Neural cell (in vitro differentiated cells): Measurements from ENCODE around the gene CLASP1. TPM values are rescaled to one million over a fixed set of nuclear protein-coding genes. Genes with fewer than 3 reads are reported as not detected.

Source experiments
- H2AFZ ChIP-seq: fragments of 200-600, 300-800 bp; sonication (generic), shearing (Covaris generic); 2 replicates; pipeline ENCODE4 v1.6.0; 2014; ENCODE audit warnings: low read depth, mild to moderate bottlenecking, antibody characterized with exemption, low read length, moderate library complexity
- H3F3A ChIP-seq: fragments of 200-600 bp; shearing (Covaris generic); 2 replicates; pipeline ENCODE4 v1.6.1; 2016; ENCODE audit warnings: mild to moderate bottlenecking, moderate library complexity, mixed read lengths, antibody characterized with exemption, low read length; ENCODE audit not compliant: insufficient read depth, poor library complexity, severe bottlenecking
- H3K27ac ChIP-seq: fragments of 200-600, 300-800 bp; sonication (generic), shearing (Covaris generic); 2 replicates; pipeline ENCODE4 v1.5.1; 2014; ENCODE audit warnings: mild to moderate bottlenecking, low read length, moderate library complexity
- H3K27me3 ChIP-seq: fragments of 300-800, 200-600 bp; sonication (generic), shearing (Covaris generic); 2 replicates; pipeline ENCODE4 v1.6.0; 2014; ENCODE audit warnings: mild to moderate bottlenecking, low read depth, low read length, moderate library complexity; ENCODE audit not compliant: insufficient read depth
- H3K36me3 ChIP-seq: fragments of 300-800, 200-600 bp; sonication (generic), shearing (Covaris generic); 2 replicates; pipeline ENCODE4 v1.5.1; 2014; ENCODE audit warnings: mild to moderate bottlenecking, antibody characterized with exemption, low read length, moderate library complexity; ENCODE audit not compliant: insufficient read depth
- H3K4me2 ChIP-seq: fragments of 300-800, 200-600 bp; sonication (generic), shearing (Covaris generic); 2 replicates; pipeline ENCODE4 v1.6.0; 2014; ENCODE audit warnings: mild to moderate bottlenecking, low read length
- H3K4me3 ChIP-seq: fragments of 300-800, 200-600 bp; sonication (generic), shearing (Covaris generic); 2 replicates; pipeline ENCODE4 v1.5.1; 2014; ENCODE audit warnings: mild to moderate bottlenecking, low read length, moderate library complexity
- H3K79me2 ChIP-seq: fragments of 200-600 bp; shearing (Covaris generic); replicated peaks from 2 replicates; pipeline ENCODE4 v1.6.0; 2014; ENCODE audit warnings: mild to moderate bottlenecking, low read length, moderate library complexity; ENCODE audit not compliant: insufficient read depth
- H3K9ac ChIP-seq: fragments of 300-800, 200-600 bp; sonication (generic), shearing (Covaris generic); 2 replicates; pipeline ENCODE4 v1.6.1; 2016; ENCODE audit warnings: mild to moderate bottlenecking, low read length, mixed read lengths
- H3K9me2 ChIP-seq: fragments of 200-600 bp; shearing (Covaris generic); 2 replicates; pipeline ENCODE4 v1.6.1; 2016; ENCODE audit warnings: mild to moderate bottlenecking, low read length, mixed read lengths; ENCODE audit not compliant: insufficient read depth
- H3K9me3 ChIP-seq: fragments of 200-600, 300-800 bp; sonication (generic), shearing (Covaris generic); 2 replicates; pipeline ENCODE4 v1.6.1; 2016; ENCODE audit warnings: mild to moderate bottlenecking, mixed run types, low read length, moderate library complexity, mixed read lengths
- H4K20me1 ChIP-seq: fragments of 200-600 bp; shearing (Covaris generic); 2 replicates; pipeline ENCODE4 v1.6.1; 2016; ENCODE audit warnings: mild to moderate bottlenecking, mixed run types; ENCODE audit not compliant: insufficient read depth
- CTCF ChIP-seq: fragments of 450-650 bp; IDR thresholded peaks from 2 replicates; pipeline ENCODE4 v1.5.1; 2014; ENCODE audit warnings: antibody characterized with exemption, mild to moderate bottlenecking, moderate library complexity; ENCODE audit not compliant: poor library complexity, severe bottlenecking
- EP300 ChIP-seq: fragments of 450-650 bp; conservative IDR thresholded peaks from 2 replicates; pipeline ENCODE4 v1.6.1; 2014; ENCODE audit warnings: antibody characterized with exemption, mild to moderate bottlenecking, moderate library complexity; ENCODE audit not compliant: poor library complexity, severe bottlenecking
- EZH2 ChIP-seq: fragments of 200-600, 300-800 bp; shearing (Covaris generic), sonication (generic); IDR thresholded peaks from 2 replicates; pipeline ENCODE4 v1.6.1; 2014; ENCODE audit warnings: antibody characterized with exemption, low read length, borderline replicate concordance, mild to moderate bottlenecking; ENCODE audit not compliant: insufficient read depth, poor library complexity, severe bottlenecking
- MXI1 ChIP-seq: fragments of 450-650 bp; conservative IDR thresholded peaks from 2 replicates; pipeline ENCODE4 v1.6.1; 2014; ENCODE audit warnings: antibody characterized with exemption, mild to moderate bottlenecking; ENCODE audit not compliant: poor library complexity, severe bottlenecking
- POLR2AphosphoS5 ChIP-seq: IDR thresholded peaks from 2 replicates; pipeline ENCODE4 v1.6.1; 2012
- RAD21 ChIP-seq: fragments of 450-650 bp; conservative IDR thresholded peaks from 2 replicates; pipeline ENCODE4 v1.6.1; 2014; ENCODE audit warnings: antibody characterized with exemption, mild to moderate bottlenecking, moderate library complexity
- REST ChIP-seq: IDR thresholded peaks from 2 replicates; pipeline ENCODE4 v1.6.1; 2012; ENCODE audit warnings: borderline replicate concordance
- SMC3 ChIP-seq: fragments of 450-650 bp; conservative IDR thresholded peaks from 2 replicates; pipeline ENCODE4 v1.6.1; 2014; ENCODE audit warnings: antibody characterized with exemption, mild to moderate bottlenecking, moderate library complexity; ENCODE audit not compliant: poor library complexity
- TAF1 ChIP-seq: IDR thresholded peaks from 2 replicates; pipeline ENCODE4 v1.6.1; 2012; ENCODE audit warnings: low read depth
- polyA plus RNA-seq: library from polyadenylated mRNA; depleted of rRNA; stranded (reverse); fragments of >200 nt; gene quantifications from 2 replicates; pipeline ENCODE4 v1.2.3, GENCODE V29; 2014

The CLASP1 gene
- polyA plus RNA-seq, 1 donor from 2014 or later, result 41.3 TPM

GRCh38 chr2:121367246-121367900 lies 281.9 kb downstream of the CLASP1 start:
- Histone ChIP-seq H3K4me2 (no peak overlapping the region), H3K9ac (no peak overlapping the region), H3K9me2 (no peaks in the 10 kb centered on the region), H2AFZ (no peak overlapping the region), H3F3A (no peaks in the 10 kb centered on the region), H3K27me3 (no peaks in the 10 kb centered on the region), H3K9me3 (no peaks in the 10 kb centered on the region), H3K27ac (no peak overlapping the region), H4K20me1 (no peaks in the 10 kb centered on the region), H3K36me3 (no peaks in the 10 kb centered on the region), H3K79me2 (no peaks in the 10 kb centered on the region), H3K4me3 (no peak overlapping the region)
- TF ChIP-seq CTCF (no peak), EZH2 (no peak), RAD21 (no peak), POLR2AphosphoS5 (no peak), TAF1 (no peak), REST (no peak), SMC3 (no peak), EP300 (no peak), MXI1 (no peak)

GRCh38 chr2:121366040-121366439 lies 283.2 kb downstream of the CLASP1 start:
- H3K4me2 ChIP-seq, result no peak overlapping the region
- no peaks in the 10 kb centered on the region for H3K27me3 ChIP-seq
- no peaks in the 10 kb centered on the region for H3K79me2 ChIP-seq
- H3K9me3 ChIP-seq, result no peaks in the 10 kb centered on the region
- H3K36me3 ChIP-seq, result no peaks in the 10 kb centered on the region
- no peaks in the 10 kb centered on the region for H4K20me1 ChIP-seq
- no peaks in the 10 kb centered on the region for H3K9me2 ChIP-seq
- H3K9ac ChIP-seq, result no peak overlapping the region
- H3K27ac ChIP-seq, result no peak overlapping the region
- TF ChIP-seq RAD21, result no peak
- TF ChIP-seq CTCF, result no peak
- TF ChIP-seq EZH2, result no peak
- TF ChIP-seq MXI1, result no peak
- TF ChIP-seq EP300, result no peak
- TF ChIP-seq POLR2AphosphoS5, result no peak
- no peak for TF ChIP-seq REST
- no peak for TF ChIP-seq SMC3
- no peak for TF ChIP-seq TAF1
- no peaks in the 10 kb centered on the region for H3F3A ChIP-seq
- H3K4me3 ChIP-seq, result no peak overlapping the region
- no peak overlapping the region for H2AFZ ChIP-seq
